Pancreas (tissue), 10 donors: Measurements from ENCODE around the gene DLG2. TPM values are rescaled to one million over a fixed set of nuclear protein-coding genes. Genes with fewer than 3 reads are reported as not detected.

Experiments used
- ATAC-seq, 4 donors: fragments of 200-7000 bp; cut with Tn5 transposase; one replicate each; pipeline versions ENCODE4 v1.8.0 to v1.9.1; 2020; ENCODE audit warnings: mild to moderate bottlenecking in 4 of 4, moderate library complexity in 4 of 4
- DNase-seq, 6 donors: peaks; one replicate each; pipeline ENCODE4 v3.0.0-alpha.2; 2020
- FAIRE-seq: peaks from 2 replicates; lab custom pipeline; 2012; peaks lifted over from hg19 to GRCh38; lab: Jason Lieb, UNC
- H3K27ac ChIP-seq, 4 donors: fragments of 200-600 bp; sonication (generic); 1 replicate in 3 of 4; 2 replicates in 1 of 4; pipeline versions ENCODE4 v1.5.0 to v1.8.0; 2020
- H3K27me3 ChIP-seq, 4 donors: fragments of 200-600 bp; one replicate each; pipeline ENCODE4 v1.8.0; 2021
- H3K36me3 ChIP-seq, 3 donors: fragments of 200-600 bp; sonication (generic) in 1 of 3; one replicate each; pipeline versions ENCODE4 v1.5.0 to v1.8.0; 2020 to 2021
- H3K4me1 ChIP-seq, 3 donors: fragments of 200-600 bp; one replicate each; pipeline ENCODE4 v1.8.0; 2021
- H3K4me3 ChIP-seq, 4 donors: fragments of 200-600 bp; sonication (generic) in 2 of 4; one replicate each; pipeline versions ENCODE4 v1.5.0 to v1.8.0; 2020 to 2021
- H3K9me3 ChIP-seq, 4 donors: fragments of 200-600 bp; one replicate each; pipeline ENCODE4 v1.8.0; 2021
- CTCF ChIP-seq, 4 donors: fragments of 200-600 bp; sonication (generic) in 3 of 4; IDR thresholded peaks; one replicate each; pipeline versions ENCODE4 v1.5.0 to v1.8.0; 2021; ENCODE audit warnings: antibody characterized with exemption in 4 of 4
- WGBS, 2 donors: extraction: QIAGEN DNeasy Blood & Tissue Kit; methylation state at CpG; one replicate each; pipeline ENCODE4 v1.1.7; 2013; 5-methylcytosine and 5-hydroxymethylcytosine counted together
- intact Hi-C, 3 donors: fragments of 100-400 bp; cut with DNase I; formaldehyde crosslinking; loops; one replicate each; pipeline versions ENCODE4 v1.11.1 to v1.14.2; 2022
- polyA plus RNA-seq, 2 donors: library from polyadenylated mRNA; stranded (reverse); fragments of 200-250 nt; gene quantifications; one replicate each; pipeline ENCODE4 v1.2.3, GENCODE V29; 2013
- total RNA-seq, 6 donors: library from RNA; stranded (reverse); fragmentation: NEBNext Ultra II Directional in 4 of 6; extraction: Animal tissue kit (Norgen Biotek cat#: 25700) in 4 of 6; gene quantifications; one replicate each; pipeline versions ENCODE4 v1.2.1 to v1.2.4, GENCODE V29; 2021 to 2023
- donor health status: healthy with polysubstance abuse.
- donor health status: DM: no; HTN: no; CAD: no; lungs with moderate emphysema.
- donor health status: DM: no; HTN: no; CAD: no.
- donor health status: control.
- donor health status: control.
- donor health status: Bipolar disorder and iron deficiency.
- donor health status: DM: yes; HTN: yes; CAD: no.
- donor health status: DM: no; HTN: no; CAD: no.
- donor health status: DM: no; HTN: no; CAD: no.
- donor health status: DM: yes; HTN: yes; CAD: no.

The DLG2 gene
- total and polyA plus RNA-seq, 8 donors = 1.2 to 5.4 (median 3.6) TPM

GRCh38 chr11:83625336-83625735, 2001.8 kb downstream of the DLG2 start:
- no peaks in the 10 kb centered on the region for H3K9me3 ChIP-seq
- ATAC-seq = peak in 1 of 4 donors; percentile 30
- TF ChIP-seq CTCF (IDR thresholded peaks at IDR 0.05) = no peak
- H3K27me3 ChIP-seq = no peaks in the 10 kb centered on the region
- 85 to 87% methylated on average over 3 of the region's 3 CpGs for WGBS, 2 donors
- no peak for FAIRE-seq
- no peak overlapping the region for H3K4me3 ChIP-seq
- H3K4me1 ChIP-seq = no peaks in the 10 kb centered on the region
- no peak for DNase-seq
- no peaks in the 10 kb centered on the region for H3K36me3 ChIP-seq
- intact Hi-C loops = no loop called here
- no peak overlapping the region for H3K27ac ChIP-seq

GRCh38 chr11:83617671-83618070, 2009.5 kb downstream of the DLG2 start:
- no peak overlapping the region for H3K4me3 ChIP-seq
- ATAC-seq = no peak
- no peaks in the 10 kb centered on the region for H3K27me3 ChIP-seq
- no peak for DNase-seq
- 72 to 85% methylated on average over 1 of the region's 1 CpG for WGBS, 2 donors
- no peaks in the 10 kb centered on the region for H3K9me3 ChIP-seq
- TF ChIP-seq CTCF (IDR thresholded peaks at IDR 0.05) = no peak
- H3K4me1 ChIP-seq = no peaks in the 10 kb centered on the region
- no peak overlapping the region for H3K27ac ChIP-seq
- intact Hi-C loops = no loop called here
- FAIRE-seq = no peak
- H3K36me3 ChIP-seq = no peaks in the 10 kb centered on the region

GRCh38 chr11:83613767-83614121, 2013.4 kb downstream of the DLG2 start:
- peaks cover 0 to 6% (median 0%) of the 10 kb centered on the region in 3 donors for H3K4me1 ChIP-seq
- ATAC-seq (no peak), DNase-seq (no peak), FAIRE-seq (no peak)
- 38 to 45% methylated on average over 2 of the region's 2 CpGs for WGBS, 2 donors
- no peak for TF ChIP-seq CTCF (IDR thresholded peaks at IDR 0.05)
- no peaks in the 10 kb centered on the region for H3K9me3 ChIP-seq
- H3K36me3 ChIP-seq = no peaks in the 10 kb centered on the region
- H3K4me3 ChIP-seq = no peak overlapping the region
- no peak overlapping the region for H3K27ac ChIP-seq
- no peaks in the 10 kb centered on the region for H3K27me3 ChIP-seq
- intact Hi-C loops = no loop called here

- Histone ChIP-seq H3K27me3 (no peaks in the 10 kb centered on the region), H3K4me1 (peaks cover 0 to 6% (median 0%) of the 10 kb centered on the region in 3 donors), H3K9me3 (no peaks in the 10 kb centered on the region), H3K4me3 (no peak overlapping the region), H3K27ac (no peak overlapping the region), H3K36me3 (no peaks in the 10 kb centered on the region)
- no peak for DNase-seq
- 66 to 70% methylated on average over 5 of the region's 5 CpGs for WGBS, 2 donors
- TF ChIP-seq CTCF (IDR thresholded peaks at IDR 0.05) = no peak
- no peak for FAIRE-seq
- intact Hi-C loops = no loop called here
- ATAC-seq = no peak
Observed at GRCh38 chr11:83612891-83613766, 2014.0 kb downstream of the DLG2 start.

GRCh38 chr11:83611600-83611999, 2015.5 kb downstream of the DLG2 start:
- Histone ChIP-seq H3K36me3 (no peaks in the 10 kb centered on the region), H3K27ac (no peak overlapping the region), H3K27me3 (no peaks in the 10 kb centered on the region), H3K4me1 (peaks cover 0 to 6% (median 0%) of the 10 kb centered on the region in 3 donors), H3K4me3 (no peak overlapping the region), H3K9me3 (no peaks in the 10 kb centered on the region)
- peak in 1 of 6 donors; percentile 8 for DNase-seq
- TF ChIP-seq CTCF (IDR thresholded peaks at IDR 0.05) = no peak
- no peak for FAIRE-seq
- peak in 1 of 4 donors; percentile 31 for ATAC-seq
- intact Hi-C loops = no loop called here
- 40 to 43% methylated on average over 3 of the region's 3 CpGs for WGBS, 2 donors
